Fibroblast of skin of left quadriceps (primary cell): ENCODE measurements around the gene INF2.
A peak's percentile ranks its signal among the peaks of the same experiment; 100 is the strongest.

ENCODE experiments used
- DNase-seq, 2 experiments: peaks; one replicate each; pipeline ENCODE4 v3.0.0-alpha.2; 2013; ENCODE audit warnings: low read depth in 2 of 2

Gene INF2

GRCh38 chr14:104751539-104752422 is 62.4 kb downstream of the INF2 start:
- no peak for DNase-seq

- DNase-seq: no peak
Observed at GRCh38 chr14:104752423-104752734, 63.0 kb downstream of the INF2 start.

GRCh38 chr14:104752735-104753527 is 63.5 kb downstream of the INF2 start, which contains the start of gene SIVA1:
TSS of gene SIVA1 (plus strand) at chr14:104753147. CDS start at chr14:104753202, 55 bp downstream.
- DNase-seq: peak; percentile 98

DNA sequence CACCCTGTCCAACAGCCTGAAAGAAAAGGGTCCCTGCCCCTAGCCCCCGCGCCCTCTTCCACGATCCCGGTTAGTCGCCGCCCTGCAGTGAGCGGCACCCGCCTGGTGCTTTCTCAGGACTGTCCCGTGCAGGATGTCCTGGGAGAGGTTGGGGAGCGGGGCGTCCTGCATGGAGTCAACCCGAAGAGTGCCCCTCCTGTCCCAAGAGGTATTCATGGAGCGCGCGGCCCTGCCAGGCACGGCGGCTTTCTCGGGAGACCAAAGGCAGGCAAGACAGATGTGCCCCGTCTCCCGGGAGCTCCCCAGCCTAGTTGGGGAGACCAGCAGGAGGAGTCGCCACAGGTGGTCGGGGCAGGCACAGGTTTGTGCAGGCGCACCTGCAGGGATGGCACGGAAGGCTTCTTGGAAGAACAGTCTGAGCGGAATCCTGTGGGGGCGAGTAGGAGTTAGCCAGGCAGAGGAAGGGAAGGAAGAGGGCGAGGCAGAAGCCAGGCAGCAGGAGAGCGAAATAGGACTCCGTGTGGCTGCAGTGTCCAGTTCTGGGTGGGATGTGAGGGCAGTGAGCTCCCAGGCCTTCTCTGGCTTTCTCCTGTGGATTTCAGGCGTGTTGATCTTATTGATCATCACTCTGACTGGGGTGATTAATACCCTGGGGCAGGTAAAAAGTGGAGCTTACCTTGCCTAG is 64.3 kb downstream of the INF2 start:
- no peak for DNase-seq

DNA sequence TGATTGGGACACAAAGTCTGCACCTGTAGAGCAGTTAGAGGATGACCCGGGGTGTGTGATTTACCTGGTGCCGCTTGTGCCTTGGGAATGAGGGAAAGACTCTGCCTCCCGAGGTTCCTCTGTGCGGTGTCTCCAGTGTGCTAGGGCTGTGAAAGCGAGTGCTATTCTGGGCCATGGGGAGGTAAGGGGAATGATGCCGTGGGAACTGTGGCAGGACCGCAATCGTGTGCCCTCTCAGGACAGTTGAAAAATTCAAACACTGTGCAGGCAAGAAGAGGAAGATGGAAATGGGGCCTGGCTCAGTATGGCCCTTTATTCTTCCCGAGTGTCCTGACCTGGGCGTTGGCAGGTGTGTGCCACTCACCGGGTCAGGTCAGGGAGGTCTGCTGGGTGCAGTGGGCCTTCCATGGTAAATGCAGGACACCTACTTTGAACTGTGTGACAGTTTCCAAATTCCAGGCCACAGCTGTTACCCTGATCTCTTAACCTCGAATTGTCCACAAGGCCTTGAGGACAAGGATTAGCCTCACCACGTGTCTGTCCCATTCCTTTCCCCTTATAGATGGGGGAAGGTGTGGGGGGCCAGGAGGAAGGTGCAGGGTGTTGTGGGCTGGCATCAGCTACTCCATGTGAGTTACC is 64.9 kb downstream of the INF2 start:
- DNase-seq: no peak

DNA sequence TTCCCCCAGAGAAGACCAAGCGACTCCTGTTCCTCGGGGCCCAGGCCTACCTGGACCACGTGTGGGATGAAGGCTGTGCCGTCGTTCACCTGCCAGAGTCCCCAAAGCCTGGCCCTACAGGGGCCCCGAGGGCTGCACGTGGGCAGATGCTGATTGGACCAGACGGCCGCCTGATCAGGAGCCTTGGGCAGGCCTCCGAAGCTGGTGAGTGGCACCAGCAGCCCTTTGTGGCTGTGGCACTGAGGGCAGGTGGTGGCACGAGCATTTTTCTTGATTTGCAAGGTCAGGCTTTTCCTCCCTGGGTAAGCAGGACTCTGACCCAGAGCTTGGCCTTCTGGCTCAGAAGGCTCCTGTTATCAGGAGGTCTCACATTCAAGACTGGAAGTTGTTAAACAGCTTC is 66.2 kb downstream of the INF2 start:
- no peak for DNase-seq

GRCh38 chr14:104756477-104757237 is 67.2 kb downstream of the INF2 start:
- no peak for DNase-seq

- DNase-seq: no peak
Observed at GRCh38 chr14:104757238-104757585, 67.8 kb downstream of the INF2 start.

DNA sequence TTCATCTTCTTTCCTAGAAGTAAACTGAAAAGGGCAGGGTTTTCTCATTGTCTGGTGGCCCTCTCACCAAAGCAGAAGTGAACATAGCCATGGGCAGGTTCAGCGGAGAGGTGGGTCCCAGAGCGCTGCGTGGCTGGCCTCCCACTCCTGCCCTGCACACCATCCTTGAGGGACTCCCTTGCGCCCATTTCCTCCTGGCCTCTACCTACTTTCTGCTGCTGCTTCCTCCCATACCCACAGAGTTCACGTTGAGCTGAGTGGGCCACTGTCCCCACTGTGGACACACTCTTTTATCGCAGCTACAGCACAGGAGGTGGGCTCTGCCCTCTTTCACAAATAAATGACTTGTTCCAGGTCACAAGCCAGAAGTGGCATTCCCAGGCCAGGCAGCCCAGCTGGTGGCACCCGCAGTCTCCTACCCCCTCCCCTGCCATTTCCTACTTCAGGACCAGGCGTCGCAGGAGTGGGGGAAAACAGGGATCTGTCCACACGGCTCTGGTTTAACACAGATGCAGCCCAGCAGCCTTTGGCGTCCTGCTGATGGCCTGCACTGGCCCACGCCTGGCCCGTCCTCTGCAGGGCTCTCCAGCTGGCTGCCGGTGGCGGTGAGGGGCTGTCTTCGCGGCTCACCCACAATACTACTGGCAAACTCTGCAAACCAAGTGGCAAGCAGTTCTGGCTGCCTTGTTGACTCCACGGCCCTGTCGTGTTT is 68.4 kb downstream of the INF2 start:
- DNase-seq: no peak

- no peak for DNase-seq
Observed at GRCh38 chr14:104758981-104759969, 69.9 kb downstream of the INF2 start.

- DNase-seq: no peak
Observed at GRCh38 chr14:104765517-104765916, 76.1 kb downstream of the INF2 start.

GRCh38 chr14:104766256-104766862 is 76.9 kb downstream of the INF2 start:
- no peak for DNase-seq

GRCh38 chr14:104766863-104767633 is 77.6 kb downstream of the INF2 start:
- DNase-seq: no peak

DNA sequence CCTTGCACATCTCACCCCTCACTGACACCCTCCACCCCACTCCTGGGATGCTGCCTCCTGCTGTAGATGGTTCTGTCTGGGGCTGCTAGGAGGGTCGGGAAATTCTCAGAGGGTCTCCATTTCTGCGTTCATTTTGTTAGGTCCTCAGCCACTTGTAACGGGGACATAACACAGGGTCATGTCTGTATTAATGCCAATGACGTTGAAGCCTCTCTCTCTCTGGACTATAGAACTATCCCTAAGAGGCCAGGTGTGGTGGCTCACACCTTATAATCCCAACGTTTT is 78.2 kb downstream of the INF2 start:
- no peak for DNase-seq

DNA sequence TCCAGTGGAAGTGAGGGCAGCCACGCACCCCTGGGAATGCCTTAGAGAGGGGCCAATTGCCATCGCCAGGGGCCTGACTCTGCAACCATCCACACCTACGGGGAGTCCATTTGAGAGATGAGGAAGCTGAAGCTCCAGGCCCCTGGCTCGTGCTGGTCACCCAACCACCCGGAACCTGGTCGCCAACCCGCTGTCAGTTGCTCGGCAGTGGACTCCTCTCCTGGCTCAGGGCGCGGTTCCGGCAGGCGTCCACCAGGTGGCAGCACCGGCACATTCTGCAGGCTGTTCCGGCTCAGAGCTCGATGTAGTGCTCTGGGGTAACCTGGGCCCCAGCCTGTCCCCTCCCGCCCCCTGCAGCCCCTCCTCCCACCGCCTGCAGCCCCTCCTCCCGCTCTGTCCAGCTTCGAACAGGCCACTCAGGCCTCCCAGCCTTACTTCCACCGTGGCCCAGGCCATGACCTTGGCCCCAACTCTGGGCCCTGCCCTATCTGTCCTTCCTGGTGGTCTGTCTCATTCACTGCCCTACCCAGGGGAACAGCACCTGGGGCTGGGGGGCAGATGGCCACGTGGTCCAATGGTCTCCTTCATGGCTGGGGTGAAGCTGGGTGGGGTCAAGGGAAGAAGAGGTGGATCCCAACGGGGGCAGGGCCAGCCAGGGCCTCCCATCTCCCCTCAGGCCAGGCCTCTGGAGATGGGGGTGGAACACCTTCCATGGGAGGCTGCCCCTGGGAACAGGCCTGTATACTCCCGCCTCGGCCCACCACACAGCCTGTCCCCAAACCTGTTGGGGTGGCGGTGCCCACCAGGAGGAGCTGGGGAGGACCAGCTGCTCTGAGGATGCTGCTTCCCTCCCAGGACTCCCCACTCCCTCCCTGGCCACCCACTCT is 79.3 kb downstream of the INF2 start:
- peak; percentile 42 to 45 for DNase-seq

DNA sequence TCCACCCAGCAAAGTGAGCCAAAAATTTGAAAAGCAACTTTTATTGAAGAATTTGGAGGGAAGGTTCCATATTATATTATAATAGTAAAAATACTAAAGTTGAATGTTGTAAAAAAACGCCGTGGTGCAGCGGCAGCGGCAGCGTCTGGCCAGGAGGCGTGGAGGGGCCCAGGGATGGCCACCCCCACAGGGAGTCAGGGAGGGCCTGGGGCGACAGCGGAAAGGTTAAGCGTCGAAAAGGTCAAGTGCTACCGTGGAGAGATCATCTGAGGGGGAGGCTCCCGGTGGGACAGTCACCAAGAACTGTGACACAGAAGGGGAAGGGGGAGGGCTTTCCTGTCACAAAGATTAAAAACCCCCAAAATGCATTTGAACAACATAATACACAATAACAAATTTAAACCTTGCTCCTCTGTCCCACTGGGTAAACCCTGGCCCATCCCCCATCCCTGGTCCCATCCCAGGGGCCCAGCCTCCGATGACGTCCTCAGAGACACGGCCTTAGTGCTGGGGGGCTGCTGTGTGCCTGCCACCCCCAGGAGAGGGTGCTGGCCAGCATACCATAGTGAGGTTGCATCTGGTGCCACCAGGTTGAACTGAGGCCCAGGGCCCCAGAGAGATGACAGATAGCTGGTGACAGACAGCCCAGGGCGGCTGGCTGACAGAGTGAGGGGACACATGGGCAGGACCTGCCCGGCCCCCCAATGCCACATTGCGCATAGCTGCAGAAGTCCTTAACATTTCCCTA is 80.1 kb downstream of the INF2 start:
- no peak for DNase-seq
